Measurements from ENCODE around the gene HTT. TPM values are rescaled to one million over a fixed set of nuclear protein-coding genes. Genes with fewer than 3 reads are reported as not detected.
A peak's percentile ranks its signal among the peaks of the same experiment; 100 is the strongest.

The HTT gene
- total and polyA plus RNA-seq, 5 donors from 2014 or later = 4.8 to 101 (median 6.4) TPM

DNA sequence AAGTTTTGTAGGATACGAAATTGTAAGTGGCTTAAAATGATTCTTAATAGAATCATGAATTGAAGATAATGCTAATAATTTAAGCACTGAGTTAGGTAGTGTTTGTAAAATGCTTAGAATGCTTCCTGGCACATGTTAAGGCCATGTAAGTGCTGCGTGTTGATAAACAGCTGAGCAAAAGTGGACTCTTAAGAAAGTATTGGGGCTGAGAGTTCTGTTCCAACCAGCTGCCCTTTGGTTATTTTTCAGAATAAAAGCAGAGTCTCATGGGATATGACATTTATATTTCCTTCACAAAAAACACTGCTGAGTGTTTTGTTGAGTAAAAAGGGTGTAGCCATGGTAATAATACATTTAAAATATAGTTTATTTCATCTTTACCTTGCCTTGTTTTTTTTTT is 42.5 kb downstream of the HTT start:
- ATAC-seq (ENCODE audit: low read depth in 2 of 2) (no peak), DNase-seq (no peak)
- Mint-ChIP-seq H3K27ac (no peak overlapping the region), H3K9me3 (no peaks in the 10 kb centered on the region), H3K4me1 (peaks cover under 1 to 10% (median 4%) of the 10 kb centered on the region in 4 donors), H3K4me3 (no peak overlapping the region), H3K27me3 (no peaks in the 10 kb centered on the region), H3K36me3 (peaks cover 38% of the 10 kb centered on the region)
- Histone ChIP-seq H3K4me3 (ENCODE audit: low read depth, low read length) (no peak overlapping the region), H3K27me3 (ENCODE audit: control insufficient read depth, insufficient read depth, low read length) (no peaks in the 10 kb centered on the region), H3K9me3 (ENCODE audit: control insufficient read depth in 2 of 2, low read length in 2 of 2) (no peaks in the 10 kb centered on the region), H3K4me1 (ENCODE audit: control insufficient read depth, insufficient read depth, low read length, poor library complexity, severe bottlenecking) (peaks cover 5% of the 10 kb centered on the region), H3K36me3 (ENCODE audit: control insufficient read depth, insufficient read depth, low read length) (peaks cover 87% of the 10 kb centered on the region), H3K27ac (ENCODE audit: insufficient read depth, low read length, poor library complexity, severe bottlenecking) (no peak overlapping the region)

DNA sequence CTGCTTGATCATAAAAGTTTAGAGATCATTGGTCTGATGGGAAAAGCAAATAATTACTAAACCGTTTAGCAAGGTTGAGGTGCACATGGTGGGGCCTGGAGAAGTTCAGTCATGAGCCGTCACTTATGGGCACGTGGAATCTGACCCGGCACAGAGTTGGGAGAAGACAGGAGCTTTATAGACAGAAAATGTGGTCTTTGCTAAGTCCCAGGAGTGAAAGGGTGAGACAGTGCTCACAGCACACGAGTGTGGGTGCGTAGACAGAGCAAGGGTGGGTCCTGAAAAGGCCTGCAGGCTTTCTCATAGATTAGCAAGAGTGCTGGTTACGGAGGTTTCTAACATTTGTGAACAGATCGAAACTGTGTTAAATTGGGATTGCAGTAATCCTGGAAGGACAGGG is 43.8 kb downstream of the HTT start:
- Mint-ChIP-seq H3K4me3 (no peak overlapping the region), H3K4me1 (peaks cover 6 to 19% (median 13%) of the 10 kb centered on the region in 4 donors), H3K27ac (no peak overlapping the region), H3K9me3 (no peaks in the 10 kb centered on the region), H3K36me3 (peaks cover 36% of the 10 kb centered on the region), H3K27me3 (no peaks in the 10 kb centered on the region)
- ATAC-seq (ENCODE audit: low read depth in 2 of 2) (no peak), DNase-seq (no peak)
- Histone ChIP-seq H3K36me3 (ENCODE audit: control insufficient read depth, insufficient read depth, low read length) (peaks cover 75% of the 10 kb centered on the region), H3K27ac (ENCODE audit: insufficient read depth, low read length, poor library complexity, severe bottlenecking) (no peak overlapping the region), H3K9me3 (ENCODE audit: control insufficient read depth in 2 of 2, low read length in 2 of 2) (no peaks in the 10 kb centered on the region), H3K4me1 (ENCODE audit: control insufficient read depth, insufficient read depth, low read length, poor library complexity, severe bottlenecking) (peaks cover 8% of the 10 kb centered on the region), H3K4me3 (ENCODE audit: low read depth, low read length) (no peak overlapping the region), H3K27me3 (ENCODE audit: control insufficient read depth, insufficient read depth, low read length) (no peaks in the 10 kb centered on the region)

DNA sequence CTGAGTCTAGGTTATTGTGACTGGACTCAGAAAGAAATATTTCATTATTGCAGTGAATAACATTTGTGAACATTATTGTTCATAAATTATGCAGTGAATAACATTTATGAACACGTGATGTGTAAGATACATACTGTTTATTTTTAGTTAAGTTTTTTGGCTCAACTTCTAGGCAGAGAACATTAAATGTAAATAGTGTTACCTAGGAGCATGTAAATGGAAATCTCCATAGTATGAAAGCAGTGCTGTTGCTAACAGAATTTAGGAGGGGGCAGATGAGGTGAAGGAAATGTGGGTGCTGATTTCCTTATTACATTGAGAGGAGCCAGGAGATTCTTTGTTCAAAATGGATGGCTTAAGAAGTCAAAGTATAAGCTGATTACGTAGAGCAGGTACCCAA is 45.0 kb downstream of the HTT start:
- H3K27me3 ChIP-seq (ENCODE audit: control insufficient read depth, insufficient read depth, low read length) = no peaks in the 10 kb centered on the region
- Mint-ChIP-seq H3K36me3 (peaks cover 36% of the 10 kb centered on the region), H3K27me3 (no peaks in the 10 kb centered on the region), H3K9me3 (no peaks in the 10 kb centered on the region), H3K27ac (peak overlapping the region in 1 of 3 donors; percentile 3), H3K4me1 (peaks cover 10 to 25% (median 14%) of the 10 kb centered on the region in 4 donors), H3K4me3 (no peak overlapping the region)
- DNase-seq (no peak), ATAC-seq (ENCODE audit: low read depth in 2 of 2) (no peak)
- peaks cover 8% of the 10 kb centered on the region for H3K4me1 ChIP-seq (ENCODE audit: control insufficient read depth, insufficient read depth, low read length, poor library complexity, severe bottlenecking)
- H3K9me3 ChIP-seq (ENCODE audit: control insufficient read depth in 2 of 2, low read length in 2 of 2) = no peaks in the 10 kb centered on the region
- no peak overlapping the region for H3K4me3 ChIP-seq (ENCODE audit: low read depth, low read length)
- H3K27ac ChIP-seq (ENCODE audit: insufficient read depth, low read length, poor library complexity, severe bottlenecking) = no peak overlapping the region
- H3K36me3 ChIP-seq (ENCODE audit: control insufficient read depth, insufficient read depth, low read length) = peaks cover 71% of the 10 kb centered on the region

DNA sequence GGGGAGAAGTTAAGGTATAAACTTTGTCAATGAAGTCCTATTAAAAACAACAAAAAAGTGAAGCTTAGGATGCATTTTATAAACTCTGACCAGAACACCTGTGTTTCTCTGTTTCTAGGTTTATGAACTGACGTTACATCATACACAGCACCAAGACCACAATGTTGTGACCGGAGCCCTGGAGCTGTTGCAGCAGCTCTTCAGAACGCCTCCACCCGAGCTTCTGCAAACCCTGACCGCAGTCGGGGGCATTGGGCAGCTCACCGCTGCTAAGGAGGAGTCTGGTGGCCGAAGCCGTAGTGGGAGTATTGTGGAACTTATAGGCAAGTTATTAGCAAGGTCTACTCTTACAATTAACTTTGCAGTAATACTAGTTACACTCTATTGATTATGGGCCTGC is 46.6 kb downstream of the HTT start:
- no peaks in the 10 kb centered on the region for H3K9me3 ChIP-seq (ENCODE audit: control insufficient read depth in 2 of 2, low read length in 2 of 2)
- Mint-ChIP-seq H3K27me3 (no peaks in the 10 kb centered on the region), H3K36me3 (peaks cover 29% of the 10 kb centered on the region), H3K9me3 (no peaks in the 10 kb centered on the region), H3K4me3 (no peak overlapping the region), H3K27ac (no peak overlapping the region), H3K4me1 (peaks cover 10 to 25% (median 14%) of the 10 kb centered on the region in 4 donors)
- H3K27ac ChIP-seq (ENCODE audit: insufficient read depth, low read length, poor library complexity, severe bottlenecking) = no peak overlapping the region
- ATAC-seq (ENCODE audit: low read depth in 2 of 2) (no peak), DNase-seq (no peak)
- H3K36me3 ChIP-seq (ENCODE audit: control insufficient read depth, insufficient read depth, low read length) = peaks cover 63% of the 10 kb centered on the region
- peaks cover 8% of the 10 kb centered on the region for H3K4me1 ChIP-seq (ENCODE audit: control insufficient read depth, insufficient read depth, low read length, poor library complexity, severe bottlenecking)
- no peak overlapping the region for H3K4me3 ChIP-seq (ENCODE audit: low read depth, low read length)
- no peaks in the 10 kb centered on the region for H3K27me3 ChIP-seq (ENCODE audit: control insufficient read depth, insufficient read depth, low read length)

DNA sequence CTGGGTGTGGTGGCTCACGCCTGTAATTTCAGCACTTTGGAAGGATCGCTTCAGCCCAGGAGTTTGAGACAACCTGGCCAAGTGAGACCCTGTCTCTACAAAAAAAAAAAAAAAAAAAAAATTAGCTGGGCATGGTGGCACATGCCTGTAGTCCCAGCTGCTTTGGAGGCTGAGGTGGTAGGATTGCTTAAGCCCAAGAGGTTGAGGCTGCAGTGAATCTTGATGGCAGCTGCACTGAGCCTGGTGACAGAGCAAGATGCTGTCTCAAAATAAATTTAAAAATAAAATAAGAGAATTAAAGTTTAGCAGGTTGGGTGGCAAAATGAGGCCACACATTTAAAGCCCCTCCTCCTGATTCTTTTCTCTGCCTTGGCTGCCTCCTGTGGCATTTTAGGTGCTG is 47.1 kb downstream of the HTT start:
- no peaks in the 10 kb centered on the region for H3K9me3 Mint-ChIP-seq
- peaks cover 8% of the 10 kb centered on the region for H3K4me1 ChIP-seq (ENCODE audit: control insufficient read depth, insufficient read depth, low read length, poor library complexity, severe bottlenecking)
- H3K27ac ChIP-seq (ENCODE audit: insufficient read depth, low read length, poor library complexity, severe bottlenecking) = peak overlapping the region; percentile 53
- H3K27me3 ChIP-seq (ENCODE audit: control insufficient read depth, insufficient read depth, low read length) = no peaks in the 10 kb centered on the region
- no peaks in the 10 kb centered on the region for H3K9me3 ChIP-seq (ENCODE audit: control insufficient read depth in 2 of 2, low read length in 2 of 2)
- H3K27ac Mint-ChIP-seq = no peak overlapping the region
- H3K27me3 Mint-ChIP-seq = no peaks in the 10 kb centered on the region
- DNase-seq (no peak), ATAC-seq (ENCODE audit: low read depth in 2 of 2) (no peak)
- H3K36me3 ChIP-seq (ENCODE audit: control insufficient read depth, insufficient read depth, low read length) = peaks cover 61% of the 10 kb centered on the region
- no peak overlapping the region for H3K4me3 Mint-ChIP-seq
- H3K4me1 Mint-ChIP-seq = peaks cover 10 to 25% (median 14%) of the 10 kb centered on the region in 4 donors
- peaks cover 25% of the 10 kb centered on the region for H3K36me3 Mint-ChIP-seq
- no peak overlapping the region for H3K4me3 ChIP-seq (ENCODE audit: low read depth, low read length)

DNA sequence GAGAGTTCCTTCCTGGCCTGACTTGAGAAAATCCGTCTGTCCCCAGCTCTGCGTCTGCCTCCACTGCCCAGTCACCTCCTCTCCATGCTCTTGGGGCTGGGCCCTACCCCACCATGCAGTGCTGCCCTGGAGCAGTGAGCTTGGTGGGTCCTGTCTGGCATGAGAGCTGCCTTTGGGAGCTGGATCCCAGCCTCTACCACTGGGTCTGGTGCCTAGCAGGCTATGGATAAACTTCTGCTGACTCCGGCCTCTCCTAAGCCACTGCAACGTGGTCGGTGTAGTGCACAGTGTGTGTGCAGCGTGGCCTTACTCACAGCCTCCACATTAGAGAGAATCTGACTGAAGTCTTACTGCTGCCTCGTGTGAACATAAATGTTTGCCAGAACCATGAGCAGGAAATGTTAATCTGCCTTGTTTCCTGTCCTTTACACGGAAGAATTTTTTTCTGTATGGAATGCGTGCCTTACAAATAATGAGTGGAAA is 47.6 kb downstream of the HTT start:
- Histone ChIP-seq H3K27me3 (ENCODE audit: control insufficient read depth, insufficient read depth, low read length) (no peaks in the 10 kb centered on the region), H3K36me3 (ENCODE audit: control insufficient read depth, insufficient read depth, low read length) (peaks cover 61% of the 10 kb centered on the region), H3K9me3 (ENCODE audit: control insufficient read depth in 2 of 2, low read length in 2 of 2) (no peaks in the 10 kb centered on the region), H3K27ac (ENCODE audit: insufficient read depth, low read length, poor library complexity, severe bottlenecking) (peak overlapping the region; percentile 53), H3K4me3 (ENCODE audit: low read depth, low read length) (no peak overlapping the region), H3K4me1 (ENCODE audit: control insufficient read depth, insufficient read depth, low read length, poor library complexity, severe bottlenecking) (peaks cover 8% of the 10 kb centered on the region)
- Mint-ChIP-seq H3K4me3 (peak overlapping the region in 2 of 4 donors; percentile 13 to 69), H3K9me3 (no peaks in the 10 kb centered on the region), H3K36me3 (peaks cover 28% of the 10 kb centered on the region), H3K27ac (peak overlapping the region; percentile 45 to 92 (median 64)), H3K27me3 (no peaks in the 10 kb centered on the region), H3K4me1 (peaks cover 10 to 25% (median 14%) of the 10 kb centered on the region in 4 donors)
- DNase-seq (peak in 1 of 3 donors; percentile 38), ATAC-seq (ENCODE audit: low read depth in 2 of 2) (peak in 1 of 2 donors; percentile 58)

DNA sequence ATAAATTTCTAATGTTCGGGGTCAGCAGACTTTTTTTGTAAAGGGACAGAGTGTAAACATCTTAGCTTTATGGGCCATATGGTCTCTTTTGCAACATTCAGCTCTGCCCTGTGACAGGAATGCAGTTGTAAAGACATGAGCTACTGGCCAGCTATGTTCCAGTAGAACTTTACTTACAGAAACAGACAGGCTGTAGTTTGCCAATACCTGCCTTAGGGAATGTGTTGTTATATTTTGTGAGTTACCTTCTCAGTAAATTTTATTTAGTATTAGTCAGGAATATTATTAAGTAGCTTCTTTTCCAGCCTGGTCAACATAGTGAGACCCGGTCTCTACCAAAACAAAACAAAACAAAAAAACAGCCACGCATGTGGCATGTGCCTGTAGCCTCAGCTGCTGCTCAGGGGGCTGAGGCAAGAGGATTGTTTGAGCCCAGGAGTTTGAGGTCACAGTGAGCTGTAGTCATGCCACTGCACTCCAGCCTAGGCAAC is 48.7 kb downstream of the HTT start:
- Mint-ChIP-seq H3K36me3 (peaks cover 33% of the 10 kb centered on the region), H3K27ac (peak overlapping the region in 2 of 3 donors; percentile 45 to 80), H3K4me1 (peaks cover 12 to 25% (median 14%) of the 10 kb centered on the region in 4 donors), H3K4me3 (peak overlapping the region in 1 of 4 donors; percentile 31), H3K9me3 (no peaks in the 10 kb centered on the region), H3K27me3 (no peaks in the 10 kb centered on the region)
- Histone ChIP-seq H3K36me3 (ENCODE audit: control insufficient read depth, insufficient read depth, low read length) (peaks cover 59% of the 10 kb centered on the region), H3K27ac (ENCODE audit: insufficient read depth, low read length, poor library complexity, severe bottlenecking) (no peak overlapping the region), H3K4me3 (ENCODE audit: low read depth, low read length) (no peak overlapping the region), H3K4me1 (ENCODE audit: control insufficient read depth, insufficient read depth, low read length, poor library complexity, severe bottlenecking) (peaks cover 8% of the 10 kb centered on the region), H3K27me3 (ENCODE audit: control insufficient read depth, insufficient read depth, low read length) (no peaks in the 10 kb centered on the region), H3K9me3 (ENCODE audit: control insufficient read depth in 2 of 2, low read length in 2 of 2) (no peaks in the 10 kb centered on the region)
- ATAC-seq (ENCODE audit: low read depth in 2 of 2) (no peak), DNase-seq (no peak)

DNA sequence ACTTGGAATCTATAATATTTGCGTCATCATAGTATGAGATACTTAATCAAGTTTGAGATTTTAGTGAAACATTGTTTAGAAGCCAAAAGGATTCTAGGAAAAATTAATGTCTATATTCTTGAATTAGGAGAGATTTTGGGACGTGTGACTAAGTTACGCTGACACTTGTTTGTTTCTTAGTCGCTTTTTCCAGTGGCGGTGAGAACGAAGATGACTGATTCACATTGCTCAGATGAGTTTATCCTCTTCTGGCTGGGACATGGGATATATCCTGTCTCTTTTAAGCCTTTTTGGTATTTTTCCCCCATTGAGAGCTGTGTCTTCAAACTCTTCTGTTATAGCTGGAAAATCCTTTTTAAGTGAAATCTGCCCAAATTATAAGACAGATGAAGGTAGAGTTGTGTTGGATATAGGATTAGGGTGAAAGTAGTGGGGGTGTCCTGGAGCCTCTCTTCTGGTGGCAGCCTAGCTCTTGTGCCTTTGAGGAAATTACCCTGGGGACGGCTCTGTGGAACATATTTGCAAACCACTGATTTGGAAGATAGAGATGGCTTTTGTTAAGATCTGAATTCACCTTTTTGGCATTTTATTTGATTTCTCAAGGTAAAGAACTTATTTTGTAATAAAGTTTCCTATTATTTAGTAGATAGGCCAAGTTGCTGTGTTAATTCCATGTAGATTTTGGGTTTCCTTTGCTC is 49.7 kb downstream of the HTT start:
- peak overlapping the region in 2 of 3 donors; percentile 45 to 74 for H3K27ac Mint-ChIP-seq

More for the DNA sequence above, 49.7 kb downstream of the HTT start:
- no peaks in the 10 kb centered on the region for H3K9me3 ChIP-seq (ENCODE audit: control insufficient read depth in 2 of 2, low read length in 2 of 2)
- peaks cover 8% of the 10 kb centered on the region for H3K4me1 ChIP-seq (ENCODE audit: control insufficient read depth, insufficient read depth, low read length, poor library complexity, severe bottlenecking)
- peaks cover 55% of the 10 kb centered on the region for H3K36me3 ChIP-seq (ENCODE audit: control insufficient read depth, insufficient read depth, low read length)
- no peak overlapping the region for H3K27ac ChIP-seq (ENCODE audit: insufficient read depth, low read length, poor library complexity, severe bottlenecking)
- peaks cover 31% of the 10 kb centered on the region for H3K36me3 Mint-ChIP-seq
- peaks cover 12 to 25% (median 15%) of the 10 kb centered on the region in 4 donors for H3K4me1 Mint-ChIP-seq
- DNase-seq (no peak), ATAC-seq (ENCODE audit: low read depth in 2 of 2) (no peak)
- no peak overlapping the region for H3K4me3 ChIP-seq (ENCODE audit: low read depth, low read length)
- H3K4me3 Mint-ChIP-seq = no peak overlapping the region
- H3K27me3 Mint-ChIP-seq = no peaks in the 10 kb centered on the region
- no peaks in the 10 kb centered on the region for H3K9me3 Mint-ChIP-seq
- H3K27me3 ChIP-seq (ENCODE audit: control insufficient read depth, insufficient read depth, low read length) = no peaks in the 10 kb centered on the region

All from CD4-positive, CD25-positive, alpha-beta regulatory T cell (primary cell).